Activated T-cell treated with anti-CD3 and anti-CD28 coated beads, Interleukin-2, amount 50 U/mL, for 1 hour (primary cell): Measurements from ENCODE around the gene CTBP1.
A peak's percentile ranks its signal among the peaks of the same experiment; 100 is the strongest.

Experiments used
- DNase-seq: peaks from one replicate; pipeline ENCODE4 v3.0.0-alpha.2; 2020

Gene CTBP1

GRCh38 chr4:1208266-1208961 is 40.5 kb downstream of the CTBP1 start:
- DNase-seq, result no peak

GRCh38 chr4:1207603-1208265 is 41.2 kb downstream of the CTBP1 start:
- DNase-seq, result peak; percentile 13

- peak; percentile 13 for DNase-seq
Observed at GRCh38 chr4:1207157-1207470, 41.8 kb downstream of the CTBP1 start.

GRCh38 chr4:1206299-1207156 is 42.4 kb downstream of the CTBP1 start:
- no peak for DNase-seq

GRCh38 chr4:1205586-1206298 is 43.2 kb downstream of the CTBP1 start:
- peak; percentile 17 for DNase-seq

- peak; percentile 8 for DNase-seq
Observed at GRCh38 chr4:1204828-1205585, 43.9 kb downstream of the CTBP1 start.

GRCh38 chr4:1204286-1204827 is 44.6 kb downstream of the CTBP1 start:
- DNase-seq, result peak; percentile 17

GRCh38 chr4:1203026-1203616 is 45.8 kb downstream of the CTBP1 start:
- DNase-seq, result no peak

GRCh38 chr4:1202526-1203011 is 46.4 kb downstream of the CTBP1 start:
- no peak for DNase-seq

GRCh38 chr4:1201851-1202525 is 46.9 kb downstream of the CTBP1 start:
- DNase-seq, result peak; percentile 82

GRCh38 chr4:1200425-1201035 is 48.4 kb downstream of the CTBP1 start:
- DNase-seq, result no peak

GRCh38 chr4:1199556-1200331 is 49.2 kb downstream of the CTBP1 start:
- DNase-seq, result peak; percentile 18

GRCh38 chr4:1198098-1198844 is 50.7 kb downstream of the CTBP1 start:
- no peak for DNase-seq

- no peak for DNase-seq
Observed at GRCh38 chr4:1196421-1197183, 52.3 kb downstream of the CTBP1 start.

GRCh38 chr4:1195891-1196401 is 53.0 kb downstream of the CTBP1 start:
- DNase-seq, result no peak

- DNase-seq, result no peak
Observed at GRCh38 chr4:1195109-1195671, 53.7 kb downstream of the CTBP1 start.
